Femur (tissue), 1 donor: Measurements from ENCODE around the gene MINDY1.

Source experiments
- DNase-seq: peaks from one replicate; pipeline ENCODE4 v3.0.0-alpha.2; 2017

MINDY1 gene

DNA sequence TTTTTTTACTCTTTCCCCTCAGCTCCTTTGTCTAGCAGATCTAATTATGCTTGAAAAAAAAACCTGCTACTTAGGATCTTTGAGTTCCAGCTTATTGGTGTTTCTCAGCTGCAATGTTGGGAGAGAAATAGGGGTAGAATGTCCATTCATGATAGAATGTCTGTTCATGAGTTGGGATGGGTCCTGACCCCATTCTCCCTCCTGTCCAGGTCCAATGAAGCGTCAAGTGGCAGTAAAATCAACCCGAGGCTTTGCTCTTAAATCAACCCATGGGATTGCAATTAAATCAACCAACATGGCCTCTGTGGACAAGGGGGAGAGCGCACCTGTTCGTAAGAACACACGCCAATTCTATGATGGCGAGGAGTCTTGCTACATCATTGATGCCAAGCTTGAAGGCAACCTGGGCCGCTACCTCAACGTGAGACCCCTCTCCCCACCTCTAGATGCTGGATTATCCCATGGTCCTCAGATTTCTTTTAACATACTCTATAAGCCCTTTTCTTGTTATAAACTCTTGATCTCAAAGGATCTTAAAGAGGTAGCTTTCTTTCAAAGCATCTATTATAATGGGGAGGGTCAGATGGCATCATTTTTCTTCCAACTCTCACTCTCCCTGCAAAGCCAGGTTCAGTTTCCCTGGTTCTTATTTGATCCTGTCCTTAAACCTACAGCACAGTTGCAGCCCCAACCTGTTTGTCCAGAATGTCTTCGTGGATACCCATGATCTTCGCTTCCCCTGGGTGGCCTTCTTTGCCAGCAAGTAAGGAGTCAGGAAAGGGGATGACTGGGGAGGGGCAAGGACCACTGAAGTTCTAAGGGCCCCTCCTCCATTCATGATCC is 43.2 kb downstream of the MINDY1 start:
- DNase-seq, result no peak

DNA sequence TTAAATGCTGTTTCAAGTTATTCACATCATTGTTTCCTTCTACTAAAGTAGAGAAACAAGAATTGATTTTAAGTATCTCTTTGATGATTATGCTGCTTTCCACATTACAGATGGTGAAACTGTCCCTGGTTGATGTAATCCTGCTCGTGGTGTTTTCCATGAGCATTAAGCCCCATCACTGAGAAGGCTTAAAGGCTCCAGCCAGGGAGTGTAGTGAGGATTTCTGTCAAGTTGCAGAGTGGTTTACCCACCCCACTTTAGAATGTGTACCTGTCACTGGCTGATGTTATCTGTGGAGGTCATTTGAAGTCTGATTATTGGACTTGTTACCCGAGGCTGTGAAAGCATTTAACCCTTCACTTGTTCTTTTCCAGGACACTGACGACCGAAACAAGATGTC is 44.9 kb downstream of the MINDY1 start:
- DNase-seq, result no peak

DNA sequence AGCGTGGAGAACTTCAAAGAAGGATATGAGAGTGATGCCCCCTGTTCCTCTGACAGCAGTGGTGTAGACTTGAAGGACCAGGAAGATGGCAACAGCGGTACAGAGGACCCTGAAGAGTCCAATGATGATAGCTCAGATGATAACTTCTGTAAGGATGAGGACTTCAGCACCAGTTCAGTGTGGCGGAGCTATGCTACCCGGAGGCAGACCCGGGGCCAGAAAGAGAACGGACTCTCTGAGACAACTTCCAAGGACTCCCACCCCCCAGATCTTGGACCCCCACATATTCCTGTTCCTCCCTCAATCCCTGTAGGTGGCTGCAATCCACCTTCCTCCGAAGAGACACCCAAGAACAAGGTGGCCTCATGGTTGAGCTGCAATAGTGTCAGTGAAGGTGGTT is 46.1 kb downstream of the MINDY1 start:
- no peak for DNase-seq

DNA sequence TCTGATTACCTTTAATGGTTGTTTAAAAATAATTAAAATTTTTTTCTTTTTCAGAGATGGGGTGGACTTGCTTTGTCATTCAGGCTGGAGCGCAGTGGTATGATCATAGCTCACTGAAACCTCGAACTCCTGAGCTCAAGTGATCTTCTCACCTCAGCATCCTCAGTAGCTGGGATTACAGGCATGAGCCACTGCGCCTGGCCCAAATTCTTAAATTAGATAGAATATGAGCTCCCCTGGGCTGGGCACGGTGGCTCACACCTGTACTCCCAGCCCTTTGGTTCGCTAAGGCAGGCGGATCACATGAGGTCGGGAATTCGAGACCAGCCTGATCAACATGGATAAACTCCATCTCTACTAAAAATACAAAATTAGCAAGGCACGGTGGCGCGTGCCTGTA is 49.0 kb downstream of the MINDY1 start:
- DNase-seq, result no peak

DNA sequence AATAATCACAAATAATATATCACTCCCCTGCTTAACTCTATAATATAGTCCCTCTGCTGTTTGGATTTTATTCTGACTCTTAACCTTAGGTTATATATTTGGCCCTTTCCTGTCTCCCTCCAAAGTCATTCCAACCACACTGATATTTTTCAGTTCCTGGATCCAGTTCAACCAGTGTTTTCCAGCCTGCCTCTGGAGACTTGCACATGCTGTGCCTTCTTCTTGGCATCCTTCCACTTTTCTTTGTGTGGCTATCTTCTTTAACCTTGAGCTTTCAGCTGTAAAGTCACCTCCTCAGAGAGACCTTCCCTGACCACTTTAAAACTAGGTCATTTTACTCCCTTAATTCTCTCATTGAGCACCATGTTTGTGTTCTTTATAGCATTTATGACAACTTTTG is 51.4 kb downstream of the MINDY1 start:
- DNase-seq, result no peak

DNA sequence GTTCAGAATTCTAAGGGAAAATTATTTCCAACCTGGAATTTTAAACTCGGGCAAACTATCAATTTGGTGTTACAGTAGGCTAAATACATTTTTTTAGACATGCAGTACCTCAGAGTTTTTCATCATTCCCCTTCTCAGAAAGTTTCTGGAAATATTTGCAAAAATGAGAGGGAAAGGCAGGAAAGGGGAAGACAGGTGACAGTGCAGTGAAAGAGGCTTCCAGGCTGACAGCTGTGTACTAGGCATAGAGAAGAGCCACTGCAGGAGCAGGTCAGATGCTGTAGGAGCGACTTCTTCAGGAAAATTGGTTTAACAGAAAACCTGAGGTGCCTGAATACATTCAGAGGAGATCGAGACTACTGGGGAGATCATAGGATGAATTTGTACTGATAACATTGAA is 52.0 kb downstream of the MINDY1 start:
- no peak for DNase-seq
